HepG2 (cell line): ENCODE data around the gene CPNE1. TPM values are rescaled to one million over a fixed set of nuclear protein-coding genes. Genes with fewer than 3 reads are reported as not detected.

Experiments used
- CREM ChIP-seq, 2 experiments: sonication (generic) in 1 of 2; formaldehyde crosslinking in 1 of 2; IDR thresholded peaks; 2 replicates each; pipeline versions ENCODE4 v1.4.0 to v1.6.1; 2016 to 2020; ENCODE audit warnings: antibody characterized with exemption in 1 of 2, mild to moderate bottlenecking in 1 of 2, missing genetic modification reagents in 1 of 2
- DZIP1 ChIP-seq: sonication (generic); formaldehyde crosslinking; IDR thresholded peaks from 2 replicates; pipeline ENCODE4 v1.5.0; 2020; ENCODE audit warnings: mild to moderate bottlenecking, missing genetic modification reagents
- MAF1 ChIP-seq: sonication (generic); formaldehyde crosslinking; IDR thresholded peaks from 2 replicates; pipeline ENCODE4 v1.5.0; 2020; ENCODE audit warnings: missing genetic modification reagents, borderline replicate concordance
- MLLT10 ChIP-seq: sonication (generic); formaldehyde crosslinking; IDR thresholded peaks from 2 replicates; pipeline ENCODE4 v1.4.0; 2020; ENCODE audit warnings: missing genetic modification reagents
- NAIF1 ChIP-seq: sonication (generic); formaldehyde crosslinking; IDR thresholded peaks from 2 replicates; pipeline ENCODE4 v1.5.0; 2020; ENCODE audit warnings: mild to moderate bottlenecking, missing genetic modification reagents, borderline replicate concordance
- NFYC ChIP-seq: IDR thresholded peaks from 2 replicates; pipeline ENCODE4 v1.6.1; 2016; ENCODE audit warnings: missing genetic modification reagents, missing compliant biosample characterization
- REPIN1 ChIP-seq: sonication (generic); formaldehyde crosslinking; IDR thresholded peaks from 2 replicates; pipeline ENCODE4 v1.8.0; 2022; ENCODE audit warnings: missing genetic modification reagents, low read depth, mild to moderate bottlenecking, borderline replicate concordance
- RFXAP ChIP-seq: sonication (generic); formaldehyde crosslinking; IDR thresholded peaks from 2 replicates; pipeline ENCODE4 v1.4.0; 2020; ENCODE audit warnings: missing genetic modification reagents, borderline replicate concordance
- U2AF1 ChIP-seq: fragments of 200-400 bp; formaldehyde crosslinking; optimal IDR thresholded peaks from 2 replicates; pipeline ENCODE3; 2017; ENCODE audit warnings: mild to moderate bottlenecking, low read depth, low read length
- ZBTB1 ChIP-seq: sonication (generic); formaldehyde crosslinking; IDR thresholded peaks from 2 replicates; pipeline ENCODE4 v1.4.0; 2020; ENCODE audit warnings: missing genetic modification reagents, borderline replicate concordance
- ZC3H4 ChIP-seq: sonication (generic); formaldehyde crosslinking; IDR thresholded peaks from 2 replicates; pipeline ENCODE4 v1.4.0; 2020; ENCODE audit warnings: missing genetic modification reagents, borderline replicate concordance
- ZNF230 ChIP-seq: sonication (generic); formaldehyde crosslinking; IDR thresholded peaks from 2 replicates; pipeline ENCODE4 v1.4.0; 2020; ENCODE audit warnings: mild to moderate bottlenecking, missing genetic modification reagents
- ZNF292 ChIP-seq: sonication (generic); formaldehyde crosslinking; IDR thresholded peaks from 2 replicates; pipeline ENCODE4 v1.8.1; 2022; ENCODE audit warnings: mild to moderate bottlenecking, low read depth, missing genetic modification reagents, borderline replicate concordance
- ZNF33B ChIP-seq: sonication (generic); formaldehyde crosslinking; IDR thresholded peaks from 2 replicates; pipeline ENCODE4 v1.5.1; 2020; ENCODE audit warnings: mild to moderate bottlenecking, missing genetic modification reagents
- ZNF431 ChIP-seq: sonication (generic); formaldehyde crosslinking; IDR thresholded peaks from 2 replicates; pipeline ENCODE4 v1.9.0; 2022; ENCODE audit warnings: missing genetic modification reagents, low read depth, mild to moderate bottlenecking, borderline replicate concordance
- ZNF484 ChIP-seq: sonication (generic); formaldehyde crosslinking; IDR thresholded peaks from 2 replicates; pipeline ENCODE4 v1.5.1; 2020; ENCODE audit warnings: mild to moderate bottlenecking, low read depth, missing genetic modification reagents, borderline replicate concordance
- ZNF512B ChIP-seq: sonication (generic); formaldehyde crosslinking; IDR thresholded peaks from 2 replicates; pipeline ENCODE4 v1.5.1; 2020; ENCODE audit warnings: missing genetic modification reagents, mild to moderate bottlenecking, borderline replicate concordance
- ZNF513 ChIP-seq: sonication (generic); formaldehyde crosslinking; conservative IDR thresholded peaks from 2 replicates; pipeline ENCODE4 v1.5.0; 2020; ENCODE audit warnings: missing genetic modification reagents
- ZNF563 ChIP-seq: sonication (generic); formaldehyde crosslinking; IDR thresholded peaks from 2 replicates; pipeline ENCODE4 v1.8.0; 2022; ENCODE audit warnings: mild to moderate bottlenecking, moderate library complexity, missing genetic modification reagents
- ZNF570 ChIP-seq: sonication (generic); formaldehyde crosslinking; IDR thresholded peaks from 2 replicates; pipeline ENCODE4 v1.4.0; 2020; ENCODE audit warnings: mild to moderate bottlenecking, missing genetic modification reagents, borderline replicate concordance
- ZNF580 ChIP-seq: IDR thresholded peaks from 2 replicates; pipeline ENCODE4 v1.6.1; 2016; ENCODE audit warnings: low read depth, borderline replicate concordance
- ZSCAN9 ChIP-seq: IDR thresholded peaks from 2 replicates; pipeline ENCODE4 v1.6.1; 2016; ENCODE audit warnings: borderline replicate concordance
- polyA plus RNA-seq, 8 experiments: library from polyadenylated mRNA; depleted of rRNA in 3 of 8; stranded (reverse) in 7 of 8; unstranded in 1 of 8; fragments of >200 nt; fragmentation: Illumina TruSeq in 4 of 8; extraction: Trizol in 4 of 8; gene quantifications; 2 replicates each; pipeline versions ENCODE4 v1.2.1 to v1.2.3, GENCODE V29; 2011 to 2016; ENCODE audit warnings: low read depth in 4 of 8, missing spikeins in 1 of 8, mixed read lengths in 1 of 8; ENCODE audit not compliant: insufficient read depth in 1 of 8
- total RNA-seq, 5 experiments: library from RNA; depleted of rRNA; stranded (reverse); fragments of >200 nt; fragmentation: Illumina TruSeq; extraction: Trizol; gene quantifications; 2 replicates each; pipeline ENCODE4 v1.2.3, GENCODE V29; 2016; ENCODE audit warnings: low read depth in 1 of 5

The CPNE1 gene
- total and polyA plus RNA-seq, 2 of the 13 experiments (the other 11 are each of a cell fraction or from before 2014, with no cell fraction given): 408 to 431 TPM

- TF ChIP-seq NFYC (CRISPR knock-in tag) (no peak), DZIP1 (CRISPR knock-in tag) (no peak), ZBTB1 (CRISPR knock-in tag) (no peak), ZNF580 (CRISPR knock-in tag) (no peak), REPIN1 (CRISPR knock-in tag) (no peak), ZNF431 (no peak), ZNF570 (CRISPR knock-in tag) (no peak), ZNF33B (no peak), CREM (IDR thresholded peaks at IDR 0.05) (no peak), CREM (CRISPR knock-in tag; IDR thresholded peaks at IDR 0.05) (no peak), ZSCAN9 (CRISPR knock-in tag) (no peak), ZNF563 (CRISPR knock-in tag) (no peak), NAIF1 (no peak), ZNF230 (no peak), ZNF292 (no peak), U2AF1 (peak; percentile 26), ZC3H4 (CRISPR knock-in tag) (no peak), ZNF512B (CRISPR knock-in tag) (no peak), ZNF484 (CRISPR knock-in tag) (no peak), RFXAP (no peak), MLLT10 (no peak), MAF1 (no peak), ZNF513 (no peak)
Measured at GRCh38 chr20:35702824-35703695, 38.4 kb upstream of the CPNE1 start (continued).
